Activated T-helper 2 cell treated with anti-CD3 and anti-CD28 coated beads, Interferon-gamma antibody, Interleukin-2, Interleukin-4, amounts not matched to agents 10 μg/mL and 5 μg/mL and 100 μg/mL, durations not matched to agents 14 hours and 24 hours and 36 hours (primary cell): Measurements from ENCODE around the gene KRCC1. TPM values are rescaled to one million over a fixed set of nuclear protein-coding genes. Genes with fewer than 3 reads are reported as not detected.
"Not testable (repeated sequence)": the region's sequence is repeated elsewhere in the genome, so short reads cannot be mapped to it uniquely, and the experiment has no call there.

Source experiments
- DNase-seq: peaks from one replicate; pipeline ENCODE4 v3.0.0; 2021; ENCODE audit warnings: low spot score
- H3K27ac Mint-ChIP-seq: one replicate; pipeline ENCODE4 v1.8.0; 2021; ENCODE audit warnings: mixed read lengths
- H3K27me3 Mint-ChIP-seq: one replicate; pipeline ENCODE4 v1.8.0; 2021; ENCODE audit warnings: low read depth, mixed read lengths
- H3K36me3 Mint-ChIP-seq: one replicate; pipeline ENCODE4 v1.8.0; 2021; ENCODE audit warnings: low read depth, mixed read lengths
- H3K4me1 Mint-ChIP-seq: one replicate; pipeline ENCODE4 v1.8.0; 2021; ENCODE audit warnings: low read depth, mixed read lengths
- H3K4me3 Mint-ChIP-seq: one replicate; pipeline ENCODE4 v1.8.0; 2021; ENCODE audit warnings: low read depth, mild to moderate bottlenecking, moderate library complexity, mixed read lengths
- H3K9me3 Mint-ChIP-seq: one replicate; pipeline ENCODE4 v1.8.0; 2021; ENCODE audit warnings: mixed read lengths
- intact Hi-C: fragments of 100-400 bp; cut with micrococcal nuclease; formaldehyde crosslinking; loops from one replicate; pipeline ENCODE4 v1.15.1; 2023
- total RNA-seq: library from RNA; stranded (reverse); gene quantifications from 2 replicates; pipeline ENCODE4 v1.2.3, GENCODE V29; 2022

The KRCC1 gene
- total RNA-seq, 1 donor from 2014 or later, result 18.7 TPM

DNA sequence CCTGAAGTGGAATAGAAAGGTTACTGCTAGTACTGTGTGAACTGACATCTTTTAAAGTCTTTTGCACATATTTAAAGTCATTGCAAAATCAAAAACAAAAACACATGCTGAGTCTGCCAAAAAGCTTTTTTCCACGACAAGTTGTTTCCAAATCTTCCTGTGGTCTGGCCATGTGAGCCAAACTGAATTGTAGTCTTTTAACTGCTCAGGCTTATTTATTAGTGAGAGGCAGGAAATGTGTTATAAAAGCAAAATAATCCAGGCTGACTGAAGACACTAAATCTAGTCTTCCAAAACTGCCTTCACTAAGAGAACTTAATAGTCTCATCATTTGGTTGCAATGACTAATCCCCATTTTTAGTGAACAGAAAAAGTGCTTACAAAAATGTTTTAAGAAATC lies 2.3 kb downstream of the KRCC1 start:
- H3K4me1 Mint-ChIP-seq, result peaks cover 66% of the 10 kb centered on the region
- H3K27me3 Mint-ChIP-seq, result no peaks in the 10 kb centered on the region
- H3K4me3 Mint-ChIP-seq, result peak overlapping the region; percentile 99
- peaks cover 66% of the 10 kb centered on the region for H3K36me3 Mint-ChIP-seq
- H3K27ac Mint-ChIP-seq, result peak overlapping the region; percentile 66
- H3K9me3 Mint-ChIP-seq, result no peaks in the 10 kb centered on the region
- DNase-seq, result no peak
- intact Hi-C loops, result no loop called here

GRCh38 chr2:88051792-88052191 lies 3.8 kb downstream of the KRCC1 start:
- peaks cover 51% of the 10 kb centered on the region for H3K4me1 Mint-ChIP-seq
- intact Hi-C loops, result no loop called here

DNA sequence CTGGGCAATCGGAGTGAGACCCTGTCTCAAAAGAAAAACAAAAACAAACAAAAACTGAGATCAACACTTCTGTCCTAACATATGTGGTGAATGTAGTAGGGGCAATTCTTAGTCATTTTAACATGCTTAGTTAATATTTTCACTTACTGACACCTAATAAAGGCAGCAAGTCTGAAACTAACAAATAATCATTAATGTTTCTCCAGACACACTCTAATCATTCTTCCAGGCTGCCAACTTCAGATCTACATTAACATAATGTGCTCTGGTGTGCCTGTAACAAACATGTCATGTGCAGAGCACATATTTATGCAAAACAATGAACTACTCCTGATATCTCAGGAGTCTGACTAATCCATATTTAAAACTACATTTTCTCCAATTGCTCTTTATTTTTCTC lies 6.0 kb downstream of the KRCC1 start:
- no peak overlapping the region for H3K27ac Mint-ChIP-seq
- H3K27me3 Mint-ChIP-seq, result no peaks in the 10 kb centered on the region
- H3K9me3 Mint-ChIP-seq, result no peaks in the 10 kb centered on the region
- no peak for DNase-seq
- peaks cover 42% of the 10 kb centered on the region for H3K4me1 Mint-ChIP-seq
- intact Hi-C loops, result no loop called here
- peaks cover 68% of the 10 kb centered on the region for H3K36me3 Mint-ChIP-seq
- H3K4me3 Mint-ChIP-seq, result no peak overlapping the region

More at GRCh38 chr2:88051792-88052191, 3.8 kb downstream of the KRCC1 start:
- no peak for DNase-seq
- Mint-ChIP-seq H3K36me3 (peaks cover 66% of the 10 kb centered on the region), H3K4me3 (no peak overlapping the region), H3K9me3 (no peaks in the 10 kb centered on the region), H3K27me3 (no peaks in the 10 kb centered on the region), H3K27ac (peak overlapping the region; percentile 17)

GRCh38 chr2:88048541-88048940 lies 7.0 kb downstream of the KRCC1 start:
- Mint-ChIP-seq H3K9me3 (no peaks in the 10 kb centered on the region), H3K4me1 (peaks cover 35% of the 10 kb centered on the region), H3K4me3 (no peak overlapping the region), H3K27ac (no peak overlapping the region), H3K27me3 (no peaks in the 10 kb centered on the region), H3K36me3 (peaks cover 64% of the 10 kb centered on the region)
- no peak for DNase-seq
- intact Hi-C loops, result no loop called here

DNA sequence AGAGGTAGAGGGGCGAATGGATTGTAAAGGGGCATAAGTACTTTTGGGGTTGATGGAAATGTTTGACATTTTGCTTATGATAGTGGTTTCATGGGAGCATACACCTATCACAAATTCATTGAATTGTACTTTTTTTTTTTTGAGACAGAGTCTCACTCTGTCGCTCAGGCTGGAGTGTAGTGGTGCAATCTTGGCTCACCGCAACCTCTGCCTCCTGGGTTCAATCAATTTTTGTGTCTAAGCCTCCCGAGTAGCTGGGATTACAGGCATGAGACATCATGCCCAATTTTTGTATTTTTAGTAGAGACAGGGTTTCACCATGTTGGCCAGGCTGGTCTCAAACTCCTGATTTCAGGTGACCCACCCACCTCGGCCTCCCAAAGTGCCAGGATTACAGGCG lies 10.0 kb downstream of the KRCC1 start:
- DNase-seq, H3K27me3 Mint-ChIP-seq, H3K27ac Mint-ChIP-seq, H3K9me3 Mint-ChIP-seq, H3K4me3 Mint-ChIP-seq, intact Hi-C loops: not testable (repeated sequence)
- Mint-ChIP-seq H3K36me3 (peaks cover 54% of the 10 kb centered on the region), H3K4me1 (peaks cover 26% of the 10 kb centered on the region)

DNA sequence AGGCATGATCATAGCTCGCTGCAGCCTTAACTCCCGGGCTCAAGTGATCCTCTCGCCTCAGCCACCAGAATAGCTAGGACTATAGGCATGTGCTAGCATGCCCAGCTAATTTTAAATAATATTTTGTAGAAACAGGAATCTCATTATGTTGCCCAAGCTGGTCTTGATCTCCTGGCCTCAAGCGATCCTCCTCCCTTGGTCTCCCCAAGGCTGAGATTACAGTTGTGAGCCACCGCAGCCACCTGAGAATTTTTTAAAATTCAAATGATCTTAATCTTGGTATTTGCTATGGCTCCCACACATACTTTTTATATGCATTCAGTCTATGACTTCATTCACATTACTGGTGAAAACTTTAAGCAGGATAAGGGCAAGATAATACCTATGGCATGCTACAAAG lies 13.1 kb downstream of the KRCC1 start:
- DNase-seq, result no peak
- H3K27ac Mint-ChIP-seq, result no peak overlapping the region
- H3K27me3 Mint-ChIP-seq, result no peaks in the 10 kb centered on the region
- peaks cover 30% of the 10 kb centered on the region for H3K4me1 Mint-ChIP-seq
- peaks cover 61% of the 10 kb centered on the region for H3K36me3 Mint-ChIP-seq
- no peak overlapping the region for H3K4me3 Mint-ChIP-seq
- H3K9me3 Mint-ChIP-seq, result peaks cover 6% of the 10 kb centered on the region
- intact Hi-C loops, result no loop called here

GRCh38 chr2:88038263-88039105 lies 17.1 kb downstream of the KRCC1 start:
- Mint-ChIP-seq H3K27ac (peak overlapping the region; percentile 71), H3K4me1 (peaks cover 26% of the 10 kb centered on the region), H3K36me3 (peaks cover 72% of the 10 kb centered on the region), H3K9me3 (peaks cover 11% of the 10 kb centered on the region), H3K4me3 (no peak overlapping the region), H3K27me3 (no peaks in the 10 kb centered on the region)
- intact Hi-C loops, result loop anchor here (2.0 kb wide), 1 partner anchor 16 kb away; the partner anchor contains the start of gene KRCC1
- no peak for DNase-seq

DNA sequence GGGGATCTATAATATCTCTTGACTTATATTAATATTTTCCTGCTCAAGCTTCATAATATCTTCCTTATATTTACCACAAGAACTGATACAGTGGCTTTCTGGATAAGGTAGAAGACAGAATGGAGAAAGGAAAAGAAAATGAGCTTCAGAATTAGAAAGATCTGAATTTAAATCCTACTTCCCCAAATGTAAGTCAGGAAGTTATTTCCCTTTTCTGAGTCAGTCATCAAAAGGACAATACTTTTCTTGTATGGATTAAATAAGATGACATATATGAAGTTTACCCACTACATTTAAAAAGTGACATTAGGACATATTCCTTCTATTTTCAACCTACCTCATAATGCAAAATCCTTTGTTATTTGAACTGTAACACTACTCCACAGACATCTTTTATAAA lies 19.0 kb downstream of the KRCC1 start:
- intact Hi-C loops, result loop anchor here (1.0 kb wide), 1 partner anchor 19 kb away; no protein-coding TSS in a partner anchor
- peaks cover 11% of the 10 kb centered on the region for H3K9me3 Mint-ChIP-seq
- no peak overlapping the region for H3K27ac Mint-ChIP-seq
- DNase-seq, result no peak
- H3K4me1 Mint-ChIP-seq, result peaks cover 21% of the 10 kb centered on the region
- peaks cover 75% of the 10 kb centered on the region for H3K36me3 Mint-ChIP-seq
- no peaks in the 10 kb centered on the region for H3K27me3 Mint-ChIP-seq
- H3K4me3 Mint-ChIP-seq, result no peak overlapping the region

DNA sequence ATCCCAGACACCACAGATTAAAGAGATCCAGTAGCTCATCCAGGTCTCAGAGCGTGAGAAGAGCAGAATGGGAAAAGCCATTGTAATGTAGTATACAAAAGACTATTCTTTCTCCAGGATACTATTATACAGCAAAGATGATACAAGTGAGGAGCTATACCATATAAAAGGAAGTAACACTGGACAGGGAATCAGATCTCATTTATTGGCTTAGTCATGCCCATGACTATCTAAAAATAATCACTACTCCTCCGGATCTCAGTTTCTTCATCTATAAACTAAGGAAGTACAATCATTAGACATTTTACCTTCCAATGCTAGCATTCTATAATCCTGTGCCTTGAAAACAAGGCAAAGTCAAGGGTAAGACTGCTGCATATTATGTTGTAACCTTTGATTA lies 19.4 kb downstream of the KRCC1 start:
- intact Hi-C loops, result no loop called here
- Mint-ChIP-seq H3K27ac (peak overlapping the region; percentile 51), H3K36me3 (peaks cover 75% of the 10 kb centered on the region), H3K27me3 (no peaks in the 10 kb centered on the region), H3K4me3 (no peak overlapping the region), H3K4me1 (peaks cover 21% of the 10 kb centered on the region), H3K9me3 (peaks cover 11% of the 10 kb centered on the region)
- DNase-seq, result no peak

- Mint-ChIP-seq H3K4me3 (no peak overlapping the region), H3K36me3 (peaks cover 70% of the 10 kb centered on the region), H3K4me1 (peaks cover 18% of the 10 kb centered on the region), H3K27me3 (no peaks in the 10 kb centered on the region), H3K27ac (no peak overlapping the region), H3K9me3 (peaks cover 6% of the 10 kb centered on the region)
- intact Hi-C loops, result no loop called here
- DNase-seq, result no peak
Observed at GRCh38 chr2:88032070-88032702, 23.4 kb downstream of the KRCC1 start.

GRCh38 chr2:88028931-88029330 lies 26.7 kb downstream of the KRCC1 start:
- intact Hi-C loops, result loop anchor here (2.0 kb wide), 1 partner anchor 26 kb away; the partner anchor contains the start of gene KRCC1

DNA sequence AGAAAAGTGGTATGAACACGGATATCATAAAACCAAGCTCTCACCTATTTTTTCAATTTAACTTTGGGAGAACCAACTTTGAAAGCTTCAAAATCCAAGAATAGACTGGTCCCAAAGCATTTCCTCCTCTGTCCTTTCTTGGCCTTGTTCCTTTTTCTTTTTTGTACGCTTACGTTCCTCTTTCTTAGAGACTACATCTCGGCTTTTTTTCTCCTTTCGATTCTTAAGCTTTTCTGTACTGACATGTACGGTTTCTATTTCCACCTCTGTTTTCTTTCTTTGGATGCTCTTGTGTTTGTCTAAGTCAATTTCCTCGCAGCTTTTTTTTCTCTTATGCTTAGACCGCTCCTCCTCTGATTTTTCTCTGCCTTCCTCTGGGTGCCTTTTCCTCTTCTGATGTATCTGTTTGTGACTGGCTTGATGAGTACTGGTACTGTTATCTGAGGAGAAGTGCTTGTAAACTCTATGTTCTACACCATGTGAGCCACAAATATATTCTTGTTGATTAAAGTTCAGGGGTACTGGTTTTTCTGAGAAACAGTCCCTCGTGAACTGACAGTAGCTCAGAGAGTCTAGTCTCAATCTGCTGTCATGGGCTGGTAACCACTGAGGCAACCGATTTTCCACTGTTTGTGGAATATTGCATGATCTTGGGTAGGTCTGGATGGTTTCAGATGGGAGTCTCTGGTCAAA lies 27.7 kb downstream of the KRCC1 start:
- H3K4me3 Mint-ChIP-seq, result peak overlapping the region; percentile 71
- intact Hi-C loops, result loop anchor here (2.0 kb wide), 1 partner anchor 27 kb away; the partner anchor contains the start of gene KRCC1
- DNase-seq, result no peak
- peaks cover 12% of the 10 kb centered on the region for H3K4me1 Mint-ChIP-seq
- peak overlapping the region; percentile 83 for H3K27ac Mint-ChIP-seq
- H3K36me3 Mint-ChIP-seq, result peaks cover 53% of the 10 kb centered on the region
- H3K9me3 Mint-ChIP-seq, result no peaks in the 10 kb centered on the region
- H3K27me3 Mint-ChIP-seq, result no peaks in the 10 kb centered on the region

More at GRCh38 chr2:88028931-88029330, 26.7 kb downstream of the KRCC1 start:
- no peak for DNase-seq
- Mint-ChIP-seq H3K27me3 (no peaks in the 10 kb centered on the region), H3K36me3 (peaks cover 63% of the 10 kb centered on the region), H3K4me3 (no peak overlapping the region), H3K9me3 (no peaks in the 10 kb centered on the region), H3K4me1 (peaks cover 12% of the 10 kb centered on the region), H3K27ac (peak overlapping the region; percentile 83)
